Neural cell (in vitro differentiated cells): ENCODE data around the gene COMTD1. TPM values are rescaled to one million over a fixed set of nuclear protein-coding genes. Genes with fewer than 3 reads are reported as not detected.

Source experiments
- H2AFZ ChIP-seq: fragments of 200-600, 300-800 bp; sonication (generic), shearing (Covaris generic); 2 replicates; pipeline ENCODE4 v1.6.0; 2014; ENCODE audit warnings: low read depth, mild to moderate bottlenecking, antibody characterized with exemption, low read length, moderate library complexity
- H3F3A ChIP-seq: fragments of 200-600 bp; shearing (Covaris generic); 2 replicates; pipeline ENCODE4 v1.6.1; 2016; ENCODE audit warnings: mild to moderate bottlenecking, moderate library complexity, mixed read lengths, antibody characterized with exemption, low read length; ENCODE audit not compliant: insufficient read depth, poor library complexity, severe bottlenecking
- H3K27ac ChIP-seq: fragments of 200-600, 300-800 bp; sonication (generic), shearing (Covaris generic); 2 replicates; pipeline ENCODE4 v1.5.1; 2014; ENCODE audit warnings: mild to moderate bottlenecking, low read length, moderate library complexity
- H3K27me3 ChIP-seq: fragments of 300-800, 200-600 bp; sonication (generic), shearing (Covaris generic); 2 replicates; pipeline ENCODE4 v1.6.0; 2014; ENCODE audit warnings: mild to moderate bottlenecking, low read depth, low read length, moderate library complexity; ENCODE audit not compliant: insufficient read depth
- H3K36me3 ChIP-seq: fragments of 300-800, 200-600 bp; sonication (generic), shearing (Covaris generic); 2 replicates; pipeline ENCODE4 v1.5.1; 2014; ENCODE audit warnings: mild to moderate bottlenecking, antibody characterized with exemption, low read length, moderate library complexity; ENCODE audit not compliant: insufficient read depth
- H3K4me2 ChIP-seq: fragments of 300-800, 200-600 bp; sonication (generic), shearing (Covaris generic); 2 replicates; pipeline ENCODE4 v1.6.0; 2014; ENCODE audit warnings: mild to moderate bottlenecking, low read length
- H3K4me3 ChIP-seq: fragments of 300-800, 200-600 bp; sonication (generic), shearing (Covaris generic); 2 replicates; pipeline ENCODE4 v1.5.1; 2014; ENCODE audit warnings: mild to moderate bottlenecking, low read length, moderate library complexity
- H3K79me2 ChIP-seq: fragments of 200-600 bp; shearing (Covaris generic); replicated peaks from 2 replicates; pipeline ENCODE4 v1.6.0; 2014; ENCODE audit warnings: mild to moderate bottlenecking, low read length, moderate library complexity; ENCODE audit not compliant: insufficient read depth
- H3K9ac ChIP-seq: fragments of 300-800, 200-600 bp; sonication (generic), shearing (Covaris generic); 2 replicates; pipeline ENCODE4 v1.6.1; 2016; ENCODE audit warnings: mild to moderate bottlenecking, low read length, mixed read lengths
- H3K9me2 ChIP-seq: fragments of 200-600 bp; shearing (Covaris generic); 2 replicates; pipeline ENCODE4 v1.6.1; 2016; ENCODE audit warnings: mild to moderate bottlenecking, low read length, mixed read lengths; ENCODE audit not compliant: insufficient read depth
- H3K9me3 ChIP-seq: fragments of 200-600, 300-800 bp; sonication (generic), shearing (Covaris generic); 2 replicates; pipeline ENCODE4 v1.6.1; 2016; ENCODE audit warnings: mild to moderate bottlenecking, mixed run types, low read length, moderate library complexity, mixed read lengths
- H4K20me1 ChIP-seq: fragments of 200-600 bp; shearing (Covaris generic); 2 replicates; pipeline ENCODE4 v1.6.1; 2016; ENCODE audit warnings: mild to moderate bottlenecking, mixed run types; ENCODE audit not compliant: insufficient read depth
- EP300 ChIP-seq: fragments of 450-650 bp; conservative IDR thresholded peaks from 2 replicates; pipeline ENCODE4 v1.6.1; 2014; ENCODE audit warnings: antibody characterized with exemption, mild to moderate bottlenecking, moderate library complexity; ENCODE audit not compliant: poor library complexity, severe bottlenecking
- EZH2 ChIP-seq: fragments of 200-600, 300-800 bp; shearing (Covaris generic), sonication (generic); IDR thresholded peaks from 2 replicates; pipeline ENCODE4 v1.6.1; 2014; ENCODE audit warnings: antibody characterized with exemption, low read length, borderline replicate concordance, mild to moderate bottlenecking; ENCODE audit not compliant: insufficient read depth, poor library complexity, severe bottlenecking
- MXI1 ChIP-seq: fragments of 450-650 bp; conservative IDR thresholded peaks from 2 replicates; pipeline ENCODE4 v1.6.1; 2014; ENCODE audit warnings: antibody characterized with exemption, mild to moderate bottlenecking; ENCODE audit not compliant: poor library complexity, severe bottlenecking
- POLR2AphosphoS5 ChIP-seq: IDR thresholded peaks from 2 replicates; pipeline ENCODE4 v1.6.1; 2012
- RAD21 ChIP-seq: fragments of 450-650 bp; conservative IDR thresholded peaks from 2 replicates; pipeline ENCODE4 v1.6.1; 2014; ENCODE audit warnings: antibody characterized with exemption, mild to moderate bottlenecking, moderate library complexity
- SMC3 ChIP-seq: fragments of 450-650 bp; conservative IDR thresholded peaks from 2 replicates; pipeline ENCODE4 v1.6.1; 2014; ENCODE audit warnings: antibody characterized with exemption, mild to moderate bottlenecking, moderate library complexity; ENCODE audit not compliant: poor library complexity
- TAF1 ChIP-seq: IDR thresholded peaks from 2 replicates; pipeline ENCODE4 v1.6.1; 2012; ENCODE audit warnings: low read depth
- polyA plus RNA-seq: library from polyadenylated mRNA; depleted of rRNA; stranded (reverse); fragments of >200 nt; gene quantifications from 2 replicates; pipeline ENCODE4 v1.2.3, GENCODE V29; 2014
- TF ChIP-seq, protein P1 (sequence below): IDR thresholded peaks from 2 replicates; pipeline ENCODE4 v1.6.1; 2012; ENCODE audit warnings: borderline replicate concordance
- TF ChIP-seq, protein P2 (sequence below): fragments of 450-650 bp; IDR thresholded peaks from 2 replicates; pipeline ENCODE4 v1.5.1; 2014; ENCODE audit warnings: antibody characterized with exemption, mild to moderate bottlenecking, moderate library complexity; ENCODE audit not compliant: poor library complexity, severe bottlenecking

Gene COMTD1
- polyA plus RNA-seq, 1 donor from 2014 or later = 51.4 TPM

DNA sequence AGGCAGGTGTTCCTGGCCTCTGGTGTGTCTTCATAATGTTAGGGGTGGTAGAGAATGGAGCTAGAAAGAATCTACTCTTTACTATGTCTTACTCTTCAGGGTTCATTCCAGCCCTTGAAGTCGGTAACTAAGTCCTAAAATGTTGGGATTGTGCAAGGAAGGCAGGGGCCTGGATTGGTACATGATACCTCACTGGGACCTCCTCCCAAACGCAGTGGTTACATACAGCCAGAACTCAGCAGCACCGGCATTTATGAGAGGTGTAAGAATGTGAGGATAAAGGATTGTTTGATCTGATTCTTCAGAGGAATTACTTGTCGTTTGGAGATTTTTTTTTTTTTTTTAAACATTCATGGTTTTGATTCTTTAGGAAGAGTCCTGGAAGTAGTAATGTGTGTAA lies 6.9 kb downstream of the COMTD1 start:
- TF ChIP-seq RAD21 = no peak
- TF ChIP-seq, protein P1, sequence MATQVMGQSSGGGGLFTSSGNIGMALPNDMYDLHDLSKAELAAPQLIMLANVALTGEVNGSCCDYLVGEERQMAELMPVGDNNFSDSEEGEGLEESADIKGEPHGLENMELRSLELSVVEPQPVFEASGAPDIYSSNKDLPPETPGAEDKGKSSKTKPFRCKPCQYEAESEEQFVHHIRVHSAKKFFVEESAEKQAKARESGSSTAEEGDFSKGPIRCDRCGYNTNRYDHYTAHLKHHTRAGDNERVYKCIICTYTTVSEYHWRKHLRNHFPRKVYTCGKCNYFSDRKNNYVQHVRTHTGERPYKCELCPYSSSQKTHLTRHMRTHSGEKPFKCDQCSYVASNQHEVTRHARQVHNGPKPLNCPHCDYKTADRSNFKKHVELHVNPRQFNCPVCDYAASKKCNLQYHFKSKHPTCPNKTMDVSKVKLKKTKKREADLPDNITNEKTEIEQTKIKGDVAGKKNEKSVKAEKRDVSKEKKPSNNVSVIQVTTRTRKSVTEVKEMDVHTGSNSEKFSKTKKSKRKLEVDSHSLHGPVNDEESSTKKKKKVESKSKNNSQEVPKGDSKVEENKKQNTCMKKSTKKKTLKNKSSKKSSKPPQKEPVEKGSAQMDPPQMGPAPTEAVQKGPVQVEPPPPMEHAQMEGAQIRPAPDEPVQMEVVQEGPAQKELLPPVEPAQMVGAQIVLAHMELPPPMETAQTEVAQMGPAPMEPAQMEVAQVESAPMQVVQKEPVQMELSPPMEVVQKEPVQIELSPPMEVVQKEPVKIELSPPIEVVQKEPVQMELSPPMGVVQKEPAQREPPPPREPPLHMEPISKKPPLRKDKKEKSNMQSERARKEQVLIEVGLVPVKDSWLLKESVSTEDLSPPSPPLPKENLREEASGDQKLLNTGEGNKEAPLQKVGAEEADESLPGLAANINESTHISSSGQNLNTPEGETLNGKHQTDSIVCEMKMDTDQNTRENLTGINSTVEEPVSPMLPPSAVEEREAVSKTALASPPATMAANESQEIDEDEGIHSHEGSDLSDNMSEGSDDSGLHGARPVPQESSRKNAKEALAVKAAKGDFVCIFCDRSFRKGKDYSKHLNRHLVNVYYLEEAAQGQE = no peak
- no peak for TF ChIP-seq TAF1
- no peak for TF ChIP-seq EP300
- TF ChIP-seq MXI1 = no peak
- TF ChIP-seq POLR2AphosphoS5 = no peak
- TF ChIP-seq, protein P2, sequence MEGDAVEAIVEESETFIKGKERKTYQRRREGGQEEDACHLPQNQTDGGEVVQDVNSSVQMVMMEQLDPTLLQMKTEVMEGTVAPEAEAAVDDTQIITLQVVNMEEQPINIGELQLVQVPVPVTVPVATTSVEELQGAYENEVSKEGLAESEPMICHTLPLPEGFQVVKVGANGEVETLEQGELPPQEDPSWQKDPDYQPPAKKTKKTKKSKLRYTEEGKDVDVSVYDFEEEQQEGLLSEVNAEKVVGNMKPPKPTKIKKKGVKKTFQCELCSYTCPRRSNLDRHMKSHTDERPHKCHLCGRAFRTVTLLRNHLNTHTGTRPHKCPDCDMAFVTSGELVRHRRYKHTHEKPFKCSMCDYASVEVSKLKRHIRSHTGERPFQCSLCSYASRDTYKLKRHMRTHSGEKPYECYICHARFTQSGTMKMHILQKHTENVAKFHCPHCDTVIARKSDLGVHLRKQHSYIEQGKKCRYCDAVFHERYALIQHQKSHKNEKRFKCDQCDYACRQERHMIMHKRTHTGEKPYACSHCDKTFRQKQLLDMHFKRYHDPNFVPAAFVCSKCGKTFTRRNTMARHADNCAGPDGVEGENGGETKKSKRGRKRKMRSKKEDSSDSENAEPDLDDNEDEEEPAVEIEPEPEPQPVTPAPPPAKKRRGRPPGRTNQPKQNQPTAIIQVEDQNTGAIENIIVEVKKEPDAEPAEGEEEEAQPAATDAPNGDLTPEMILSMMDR = no peak
- no peak for TF ChIP-seq EZH2
- no peak for TF ChIP-seq SMC3
- no peaks in the 10 kb centered on the region for H3K9me2 ChIP-seq
- no peak overlapping the region for H3K4me3 ChIP-seq
- no peak overlapping the region for H3K9ac ChIP-seq
- peaks cover 16% of the 10 kb centered on the region for H3K79me2 ChIP-seq
- H3K36me3 ChIP-seq = peaks cover 6% of the 10 kb centered on the region
- no peak overlapping the region for H3K27ac ChIP-seq
- no peaks in the 10 kb centered on the region for H3F3A ChIP-seq
- H3K9me3 ChIP-seq = no peaks in the 10 kb centered on the region
- H3K4me2 ChIP-seq = no peak overlapping the region
- H3K27me3 ChIP-seq = no peaks in the 10 kb centered on the region
- H2AFZ ChIP-seq = no peak overlapping the region
- H4K20me1 ChIP-seq = no peaks in the 10 kb centered on the region

DNA sequence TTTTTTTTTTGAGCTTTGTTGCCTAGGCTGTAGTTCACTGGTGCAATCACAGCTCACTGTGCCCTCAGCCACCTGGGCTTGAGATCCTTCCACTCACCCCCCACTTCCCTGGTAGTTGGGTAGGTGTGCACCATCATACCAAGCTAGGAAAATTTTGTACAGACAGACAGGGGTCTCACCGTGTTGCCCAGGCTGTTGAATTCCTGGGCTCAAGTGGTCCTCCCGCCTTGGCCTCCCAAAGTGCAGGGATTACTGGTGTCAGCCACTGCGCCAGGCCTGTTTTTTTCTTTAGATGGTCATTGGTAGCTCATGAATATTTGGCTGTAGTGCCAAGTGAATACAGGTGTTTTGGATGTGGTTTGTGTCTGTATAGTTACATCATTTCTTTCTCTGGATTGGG lies 7.5 kb downstream of the COMTD1 start:
- Histone ChIP-seq H3K9me2 (no peaks in the 10 kb centered on the region), H4K20me1 (no peaks in the 10 kb centered on the region), H3K4me2 (no peak overlapping the region), H3K4me3 (no peak overlapping the region), H2AFZ (no peak overlapping the region), H3F3A (no peaks in the 10 kb centered on the region), H3K9ac (no peak overlapping the region), H3K27me3 (no peaks in the 10 kb centered on the region), H3K9me3 (no peaks in the 10 kb centered on the region), H3K36me3 (peaks cover 6% of the 10 kb centered on the region), H3K27ac (no peak overlapping the region), H3K79me2 (peaks cover 20% of the 10 kb centered on the region)
- TF ChIP-seq, protein P2 = no peak
- TF ChIP-seq POLR2AphosphoS5 (no peak), RAD21 (no peak), SMC3 (no peak), TAF1 (no peak), MXI1 (no peak), EZH2 (no peak), EP300 (no peak)
- TF ChIP-seq, protein P1 = no peak
